A673 (cell line): ENCODE data around the gene SLIT3.

Source experiments
- EZH2 ChIP-seq: fragments of 200-600 bp; sonication (generic); IDR thresholded peaks from 2 replicates; pipeline ENCODE4 v1.6.1; 2017; ENCODE audit warnings: borderline replicate concordance, low read depth, mild to moderate bottlenecking, mixed read lengths, antibody characterized with exemption, low read length; ENCODE audit not compliant: poor library complexity, severe bottlenecking
- TF ChIP-seq, protein P1 (sequence below): fragments of 300-800, 200-600 bp; sonication (generic); conservative IDR thresholded peaks from 2 replicates; pipeline ENCODE4 v1.5.1; 2017; ENCODE audit warnings: low read depth, mild to moderate bottlenecking, antibody characterized with exemption, low read length, moderate library complexity, mixed read lengths

DNA sequence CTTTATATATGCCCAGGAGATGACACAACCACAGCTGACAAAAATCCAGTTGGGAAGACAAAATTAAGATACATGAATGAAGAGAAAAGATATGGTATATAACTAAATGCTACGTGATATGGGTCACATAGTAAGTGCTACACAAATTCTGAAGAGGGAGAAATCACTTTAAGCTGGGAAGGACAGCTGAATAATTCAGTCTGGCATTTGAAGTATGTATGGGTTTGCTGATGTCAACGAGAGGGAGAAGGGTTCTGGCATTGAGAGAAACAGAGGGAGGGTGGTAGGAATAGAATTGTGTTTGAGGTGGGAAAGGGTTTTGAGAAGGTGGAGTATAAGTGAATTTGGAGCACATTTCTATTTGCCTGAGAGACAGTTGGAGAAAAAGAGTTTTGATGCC is 6.7 kb upstream of the SLIT3 start:
- TF ChIP-seq, protein P1, sequence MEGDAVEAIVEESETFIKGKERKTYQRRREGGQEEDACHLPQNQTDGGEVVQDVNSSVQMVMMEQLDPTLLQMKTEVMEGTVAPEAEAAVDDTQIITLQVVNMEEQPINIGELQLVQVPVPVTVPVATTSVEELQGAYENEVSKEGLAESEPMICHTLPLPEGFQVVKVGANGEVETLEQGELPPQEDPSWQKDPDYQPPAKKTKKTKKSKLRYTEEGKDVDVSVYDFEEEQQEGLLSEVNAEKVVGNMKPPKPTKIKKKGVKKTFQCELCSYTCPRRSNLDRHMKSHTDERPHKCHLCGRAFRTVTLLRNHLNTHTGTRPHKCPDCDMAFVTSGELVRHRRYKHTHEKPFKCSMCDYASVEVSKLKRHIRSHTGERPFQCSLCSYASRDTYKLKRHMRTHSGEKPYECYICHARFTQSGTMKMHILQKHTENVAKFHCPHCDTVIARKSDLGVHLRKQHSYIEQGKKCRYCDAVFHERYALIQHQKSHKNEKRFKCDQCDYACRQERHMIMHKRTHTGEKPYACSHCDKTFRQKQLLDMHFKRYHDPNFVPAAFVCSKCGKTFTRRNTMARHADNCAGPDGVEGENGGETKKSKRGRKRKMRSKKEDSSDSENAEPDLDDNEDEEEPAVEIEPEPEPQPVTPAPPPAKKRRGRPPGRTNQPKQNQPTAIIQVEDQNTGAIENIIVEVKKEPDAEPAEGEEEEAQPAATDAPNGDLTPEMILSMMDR = no peak
- TF ChIP-seq EZH2 = no peak
